Liver (tissue), 9 donors: ENCODE measurements around the gene STX16. TPM values are rescaled to one million over a fixed set of nuclear protein-coding genes. Genes with fewer than 3 reads are reported as not detected.

Experiments
- DNase-seq: peaks from one replicate; pipeline ENCODE4 v3.0.0-alpha.2; 2017; ENCODE audit warnings: low spot score
- H3K27ac ChIP-seq, 2 donors: one replicate each; pipeline ENCODE4 v1.7.0; 2013; ENCODE audit warnings: inconsistent platforms in 2 of 2, low read length in 2 of 2, control low read depth in 1 of 2, low read depth in 1 of 2, mild to moderate bottlenecking in 1 of 2
- H3K27me3 ChIP-seq, 4 donors: one replicate each; pipeline versions ENCODE4 v1.6.1 to v1.7.0; 2013; ENCODE audit warnings: low read length in 3 of 4, inconsistent platforms in 1 of 4, mild to moderate bottlenecking in 1 of 4, moderate library complexity in 1 of 4; ENCODE audit not compliant: control insufficient read depth in 4 of 4, insufficient read depth in 4 of 4
- H3K36me3 ChIP-seq, 4 donors: one replicate each; pipeline versions ENCODE4 v1.6.1 to v1.7.0; 2013; ENCODE audit warnings: low read length in 3 of 4, mild to moderate bottlenecking in 3 of 4, low read depth in 1 of 4, moderate library complexity in 1 of 4; ENCODE audit not compliant: control insufficient read depth in 4 of 4, insufficient read depth in 3 of 4
- H3K4me1 ChIP-seq, 4 donors: one replicate each; pipeline versions ENCODE4 v1.6.1 to v1.7.0; 2013; ENCODE audit warnings: low read length in 3 of 4, mild to moderate bottlenecking in 3 of 4, moderate library complexity in 1 of 4; ENCODE audit not compliant: control insufficient read depth in 4 of 4, insufficient read depth in 4 of 4
- H3K4me3 ChIP-seq, 3 donors: one replicate each; pipeline versions ENCODE4 v1.6.1 to v1.7.0; 2013; ENCODE audit warnings: low read length in 3 of 3, control low read depth in 1 of 3, low read depth in 1 of 3, mild to moderate bottlenecking in 1 of 3
- H3K9ac ChIP-seq, 2 donors: one replicate each; pipeline ENCODE4 v1.7.0; 2013; ENCODE audit warnings: low read length in 2 of 2, mild to moderate bottlenecking in 2 of 2, moderate library complexity in 2 of 2, control low read depth in 1 of 2, low read depth in 1 of 2
- H3K9me3 ChIP-seq, 4 donors: one replicate each; pipeline versions ENCODE4 v1.6.1 to v1.7.0; 2013; ENCODE audit warnings: low read length in 3 of 4; ENCODE audit not compliant: control insufficient read depth in 4 of 4
- CTCF ChIP-seq: fragments of 150-350 bp; IDR thresholded peaks from 2 replicates; pipeline ENCODE4 v1.5.1; 2017; ENCODE audit warnings: improper control_type of control experiment, low read depth, low read length; ENCODE audit not compliant: missing input control
- GABPA ChIP-seq, 2 donors: IDR thresholded peaks in 1 of 2; conservative IDR thresholded peaks in 1 of 2; 2 replicates each; pipeline ENCODE4 v1.6.1; 2016; ENCODE audit warnings: antibody characterized with exemption in 2 of 2, mild to moderate bottlenecking in 1 of 2, moderate library complexity in 1 of 2
- HNF4G ChIP-seq: IDR thresholded peaks from 2 replicates; pipeline ENCODE4 v1.6.1; 2016; ENCODE audit warnings: antibody characterized with exemption
- JUND ChIP-seq, 2 donors: IDR thresholded peaks; 2 replicates each; pipeline ENCODE4 v1.6.1; 2016; ENCODE audit warnings: antibody characterized with exemption in 2 of 2
- MAX ChIP-seq: IDR thresholded peaks from 2 replicates; pipeline ENCODE4 v1.6.1; 2016; ENCODE audit warnings: antibody characterized with exemption
- RAD21 ChIP-seq, 2 donors: IDR thresholded peaks; 2 replicates each; pipeline ENCODE4 v1.6.1; 2016; ENCODE audit warnings: antibody characterized with exemption in 2 of 2, mild to moderate bottlenecking in 2 of 2
- REST ChIP-seq: IDR thresholded peaks from 2 replicates; pipeline ENCODE4 v1.6.1; 2016; ENCODE audit warnings: antibody characterized with exemption, mild to moderate bottlenecking
- YY1 ChIP-seq: IDR thresholded peaks from 2 replicates; pipeline ENCODE4 v1.6.1; 2016; ENCODE audit warnings: antibody characterized with exemption, mild to moderate bottlenecking
- WGBS: extraction: QIAGEN DNeasy Blood & Tissue Kit; methylation state at CpG from one replicate; pipeline ENCODE4 v1.1.7; 2013; 5-methylcytosine and 5-hydroxymethylcytosine counted together
- polyA plus RNA-seq, 2 donors: library from polyadenylated mRNA; stranded (reverse) in 1 of 2; unstranded in 1 of 2; fragments of 200-250 nt in 1 of 2; fragments of >200 nt in 1 of 2; fragmentation: Nextera tagmentation in 1 of 2; extraction: Ambion mirVana in 1 of 2; gene quantifications; one replicate each; pipeline versions ENCODE4 v1.2.1 to v1.2.3, GENCODE V29; 2013 to 2015
- total RNA-seq, 2 donors: library from RNA; depleted of rRNA; stranded (reverse); fragments of >200 nt; gene quantifications; one replicate each; pipeline ENCODE4 v1.2.3, GENCODE V29; 2014
- donor health status: healthy.
- donor health status: healthy.
- donor health status: healthy.
- donor health status: healthy.
- donor health status: healthy.

Gene STX16
- total and polyA plus RNA-seq, 4 donors, result 8.5 to 32.5 (median 16.6) TPM

- 96% methylated on average over 29 of the region's 29 CpGs for WGBS
- no peaks in the 10 kb centered on the region for H3K4me1 ChIP-seq
Measured at GRCh38 chr20:58701431-58702160, 50.5 kb downstream of the STX16 start.

GRCh38 chr20:58702161-58702510, 51.1 kb downstream of the STX16 start:
- H3K36me3 ChIP-seq, result peaks cover 3 to 69% (median 19%) of the 10 kb centered on the region in 4 donors
- H3K4me3 ChIP-seq, result no peak overlapping the region
- no peak for DNase-seq
- H3K9me3 ChIP-seq, result no peaks in the 10 kb centered on the region
- WGBS, result 96% methylated on average over 9 of the region's 9 CpGs
- H3K27me3 ChIP-seq, result no peaks in the 10 kb centered on the region
- TF ChIP-seq CTCF (no peak), MAX (no peak), JUND (IDR thresholded peaks at IDR 0.05) (no peak), REST (no peak), RAD21 (IDR thresholded peaks at IDR 0.05) (no peak), HNF4G (no peak), GABPA (IDR thresholded peaks at IDR 0.05 in 1 of 2, conservative IDR thresholded peaks at IDR 0.05 in 1 of 2) (no peak), YY1 (no peak)
- no peak overlapping the region for H3K27ac ChIP-seq
- H3K4me1 ChIP-seq, result no peaks in the 10 kb centered on the region
- H3K9ac ChIP-seq, result no peak overlapping the region

More at GRCh38 chr20:58701431-58702160, 50.5 kb downstream of the STX16 start:
- Histone ChIP-seq H3K4me3 (no peak overlapping the region), H3K27ac (no peak overlapping the region), H3K36me3 (peaks cover 4 to 73% (median 24%) of the 10 kb centered on the region in 4 donors), H3K9me3 (no peaks in the 10 kb centered on the region), H3K27me3 (no peaks in the 10 kb centered on the region), H3K9ac (no peak overlapping the region)
- no peak for TF ChIP-seq REST
- DNase-seq, result no peak
